Liver (tissue), 9 donors: ENCODE data around the gene NOTCH1. TPM values are rescaled to one million over a fixed set of nuclear protein-coding genes. Genes with fewer than 3 reads are reported as not detected.

Experiments
- DNase-seq: peaks from one replicate; pipeline ENCODE4 v3.0.0-alpha.2; 2017; ENCODE audit warnings: low spot score
- H3K27ac ChIP-seq, 2 donors: one replicate each; pipeline ENCODE4 v1.7.0; 2013; ENCODE audit warnings: inconsistent platforms in 2 of 2, low read length in 2 of 2, control low read depth in 1 of 2, low read depth in 1 of 2, mild to moderate bottlenecking in 1 of 2
- H3K27me3 ChIP-seq, 4 donors: one replicate each; pipeline versions ENCODE4 v1.6.1 to v1.7.0; 2013; ENCODE audit warnings: low read length in 3 of 4, inconsistent platforms in 1 of 4, mild to moderate bottlenecking in 1 of 4, moderate library complexity in 1 of 4; ENCODE audit not compliant: control insufficient read depth in 4 of 4, insufficient read depth in 4 of 4
- H3K36me3 ChIP-seq, 4 donors: one replicate each; pipeline versions ENCODE4 v1.6.1 to v1.7.0; 2013; ENCODE audit warnings: low read length in 3 of 4, mild to moderate bottlenecking in 3 of 4, low read depth in 1 of 4, moderate library complexity in 1 of 4; ENCODE audit not compliant: control insufficient read depth in 4 of 4, insufficient read depth in 3 of 4
- H3K4me1 ChIP-seq, 4 donors: one replicate each; pipeline versions ENCODE4 v1.6.1 to v1.7.0; 2013; ENCODE audit warnings: low read length in 3 of 4, mild to moderate bottlenecking in 3 of 4, moderate library complexity in 1 of 4; ENCODE audit not compliant: control insufficient read depth in 4 of 4, insufficient read depth in 4 of 4
- H3K4me3 ChIP-seq, 3 donors: one replicate each; pipeline versions ENCODE4 v1.6.1 to v1.7.0; 2013; ENCODE audit warnings: low read length in 3 of 3, control low read depth in 1 of 3, low read depth in 1 of 3, mild to moderate bottlenecking in 1 of 3
- H3K9ac ChIP-seq, 2 donors: one replicate each; pipeline ENCODE4 v1.7.0; 2013; ENCODE audit warnings: low read length in 2 of 2, mild to moderate bottlenecking in 2 of 2, moderate library complexity in 2 of 2, control low read depth in 1 of 2, low read depth in 1 of 2
- H3K9me3 ChIP-seq, 4 donors: one replicate each; pipeline versions ENCODE4 v1.6.1 to v1.7.0; 2013; ENCODE audit warnings: low read length in 3 of 4; ENCODE audit not compliant: control insufficient read depth in 4 of 4
- EGR1 ChIP-seq, 2 donors: IDR thresholded peaks; 2 replicates each; pipeline ENCODE4 v1.6.1; 2016 to 2018; ENCODE audit warnings: antibody characterized with exemption in 2 of 2, low read depth in 2 of 2
- FOXA2 ChIP-seq: IDR thresholded peaks from 2 replicates; pipeline ENCODE4 v1.6.1; 2016; ENCODE audit warnings: antibody characterized with exemption
- GABPA ChIP-seq, 2 donors: IDR thresholded peaks in 1 of 2; conservative IDR thresholded peaks in 1 of 2; 2 replicates each; pipeline ENCODE4 v1.6.1; 2016; ENCODE audit warnings: antibody characterized with exemption in 2 of 2, mild to moderate bottlenecking in 1 of 2, moderate library complexity in 1 of 2
- HNF4A ChIP-seq, 2 donors: conservative IDR thresholded peaks; 2 replicates each; pipeline ENCODE4 v1.6.1; 2016; ENCODE audit warnings: antibody characterized with exemption in 2 of 2, mild to moderate bottlenecking in 2 of 2
- HNF4G ChIP-seq: IDR thresholded peaks from 2 replicates; pipeline ENCODE4 v1.6.1; 2016; ENCODE audit warnings: antibody characterized with exemption
- JUND ChIP-seq, 2 donors: IDR thresholded peaks; 2 replicates each; pipeline ENCODE4 v1.6.1; 2016; ENCODE audit warnings: antibody characterized with exemption in 2 of 2
- NR2F2 ChIP-seq: IDR thresholded peaks from 2 replicates; pipeline ENCODE4 v1.6.1; 2016; ENCODE audit warnings: antibody characterized with exemption
- YY1 ChIP-seq: IDR thresholded peaks from 2 replicates; pipeline ENCODE4 v1.6.1; 2016; ENCODE audit warnings: antibody characterized with exemption, mild to moderate bottlenecking
- WGBS: extraction: QIAGEN DNeasy Blood & Tissue Kit; methylation state at CpG from one replicate; pipeline ENCODE4 v1.1.7; 2013; 5-methylcytosine and 5-hydroxymethylcytosine counted together
- polyA plus RNA-seq, 2 donors: library from polyadenylated mRNA; stranded (reverse) in 1 of 2; unstranded in 1 of 2; fragments of 200-250 nt in 1 of 2; fragments of >200 nt in 1 of 2; fragmentation: Nextera tagmentation in 1 of 2; extraction: Ambion mirVana in 1 of 2; gene quantifications; one replicate each; pipeline versions ENCODE4 v1.2.1 to v1.2.3, GENCODE V29; 2013 to 2015
- total RNA-seq, 2 donors: library from RNA; depleted of rRNA; stranded (reverse); fragments of >200 nt; gene quantifications; one replicate each; pipeline ENCODE4 v1.2.3, GENCODE V29; 2014
- TF ChIP-seq, protein P1 (sequence below): IDR thresholded peaks from 2 replicates; pipeline ENCODE4 v1.6.1; 2016; ENCODE audit warnings: antibody characterized with exemption
- TF ChIP-seq, protein P2 (sequence below): IDR thresholded peaks from 2 replicates; pipeline ENCODE4 v1.6.1; 2016; ENCODE audit warnings: antibody characterized with exemption, mild to moderate bottlenecking
- TF ChIP-seq, protein P3 (sequence below): IDR thresholded peaks from 2 replicates; pipeline ENCODE4 v1.6.1; 2016; ENCODE audit warnings: antibody characterized with exemption
- TF ChIP-seq, protein P4 (sequence below): IDR thresholded peaks from 2 replicates; pipeline ENCODE4 v1.6.1; 2016; ENCODE audit warnings: antibody characterized with exemption
- donor health status: healthy.
- donor health status: healthy.
- donor health status: healthy.
- donor health status: healthy.
- donor health status: healthy.

The NOTCH1 gene
- total and polyA plus RNA-seq, 4 donors, result 2.4 to 22.3 (median 8.5) TPM

DNA sequence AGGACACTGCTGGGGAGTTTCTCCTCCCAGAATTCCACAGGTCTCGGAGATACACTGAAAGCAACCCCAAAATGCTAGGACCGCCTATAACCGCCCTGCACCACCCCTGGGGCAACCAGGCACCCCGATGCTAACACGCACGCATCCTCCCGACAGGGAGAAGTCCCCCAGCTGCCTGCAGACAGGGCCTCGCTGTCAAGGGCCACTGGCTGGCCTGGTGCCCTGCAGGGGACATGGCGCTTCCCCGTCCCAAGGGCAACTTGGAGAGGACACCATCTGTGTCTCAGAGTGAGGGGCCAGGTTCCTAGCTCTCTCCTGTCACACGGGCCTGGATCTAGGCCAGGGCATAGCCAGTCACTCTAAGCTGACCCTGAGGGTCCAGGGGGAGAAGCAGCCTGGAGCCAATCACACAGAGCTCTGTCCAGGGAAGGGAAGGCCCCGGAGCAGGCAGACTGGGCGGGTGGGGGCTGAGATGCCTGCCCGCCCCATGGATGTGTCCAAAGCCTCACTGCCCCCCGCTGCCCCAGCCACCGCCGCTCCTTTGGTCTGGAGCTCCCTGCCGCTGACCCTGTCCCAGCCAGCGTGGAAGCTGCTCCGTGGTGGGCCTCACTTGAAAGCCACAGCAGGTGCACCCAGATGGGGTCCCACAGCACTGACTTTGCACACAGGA is 9.7 kb downstream of the NOTCH1 start:
- Histone ChIP-seq H3K27ac (no peak overlapping the region), H3K4me3 (no peak overlapping the region), H3K9me3 (no peaks in the 10 kb centered on the region), H3K9ac (no peak overlapping the region), H3K4me1 (peaks cover 7 to 42% (median 30%) of the 10 kb centered on the region in 4 donors), H3K36me3 (no peaks in the 10 kb centered on the region), H3K27me3 (no peaks in the 10 kb centered on the region)
- DNase-seq, result no peak
- TF ChIP-seq JUND (IDR thresholded peaks at IDR 0.05) (no peak), HNF4G (no peak), FOXA2 (no peak), HNF4A (conservative IDR thresholded peaks at IDR 0.05) (no peak)
- 91% methylated on average over 20 of the region's 20 CpGs for WGBS

DNA sequence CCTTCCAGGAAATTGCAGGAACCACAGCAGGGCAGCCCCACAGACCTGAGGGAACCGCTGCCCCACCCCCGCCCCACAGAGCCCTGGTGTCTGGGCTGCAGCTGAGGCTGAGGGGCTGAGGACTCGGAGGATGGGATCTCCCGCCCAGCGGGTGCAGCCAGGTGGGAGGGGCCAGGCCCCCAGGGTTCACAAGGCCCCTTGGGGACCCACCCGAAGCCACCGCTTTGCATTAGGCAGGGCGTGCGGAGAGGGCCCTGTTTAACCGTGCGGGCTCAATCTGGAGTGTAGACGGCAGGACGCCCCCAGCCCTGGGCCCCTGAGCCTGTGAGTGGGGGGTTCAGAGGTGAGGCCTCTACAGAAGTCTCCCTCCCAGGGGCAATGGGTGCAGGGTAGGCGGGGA is 10.8 kb downstream of the NOTCH1 start:
- WGBS, result 75% methylated on average over 14 of the region's 14 CpGs
- DNase-seq, result no peak
- H3K36me3 ChIP-seq, result no peaks in the 10 kb centered on the region
- no peak overlapping the region for H3K4me3 ChIP-seq
- no peak for TF ChIP-seq FOXA2
- no peak for TF ChIP-seq EGR1 (IDR thresholded peaks at IDR 0.05; ENCODE audit: low read depth in 2 of 2)
- TF ChIP-seq, protein P1, sequence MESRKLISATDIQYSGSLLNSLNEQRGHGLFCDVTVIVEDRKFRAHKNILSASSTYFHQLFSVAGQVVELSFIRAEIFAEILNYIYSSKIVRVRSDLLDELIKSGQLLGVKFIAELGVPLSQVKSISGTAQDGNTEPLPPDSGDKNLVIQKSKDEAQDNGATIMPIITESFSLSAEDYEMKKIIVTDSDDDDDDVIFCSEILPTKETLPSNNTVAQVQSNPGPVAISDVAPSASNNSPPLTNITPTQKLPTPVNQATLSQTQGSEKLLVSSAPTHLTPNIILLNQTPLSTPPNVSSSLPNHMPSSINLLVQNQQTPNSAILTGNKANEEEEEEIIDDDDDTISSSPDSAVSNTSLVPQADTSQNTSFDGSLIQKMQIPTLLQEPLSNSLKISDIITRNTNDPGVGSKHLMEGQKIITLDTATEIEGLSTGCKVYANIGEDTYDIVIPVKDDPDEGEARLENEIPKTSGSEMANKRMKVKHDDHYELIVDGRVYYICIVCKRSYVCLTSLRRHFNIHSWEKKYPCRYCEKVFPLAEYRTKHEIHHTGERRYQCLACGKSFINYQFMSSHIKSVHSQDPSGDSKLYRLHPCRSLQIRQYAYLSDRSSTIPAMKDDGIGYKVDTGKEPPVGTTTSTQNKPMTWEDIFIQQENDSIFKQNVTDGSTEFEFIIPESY, result no peak
- TF ChIP-seq, protein P2, sequence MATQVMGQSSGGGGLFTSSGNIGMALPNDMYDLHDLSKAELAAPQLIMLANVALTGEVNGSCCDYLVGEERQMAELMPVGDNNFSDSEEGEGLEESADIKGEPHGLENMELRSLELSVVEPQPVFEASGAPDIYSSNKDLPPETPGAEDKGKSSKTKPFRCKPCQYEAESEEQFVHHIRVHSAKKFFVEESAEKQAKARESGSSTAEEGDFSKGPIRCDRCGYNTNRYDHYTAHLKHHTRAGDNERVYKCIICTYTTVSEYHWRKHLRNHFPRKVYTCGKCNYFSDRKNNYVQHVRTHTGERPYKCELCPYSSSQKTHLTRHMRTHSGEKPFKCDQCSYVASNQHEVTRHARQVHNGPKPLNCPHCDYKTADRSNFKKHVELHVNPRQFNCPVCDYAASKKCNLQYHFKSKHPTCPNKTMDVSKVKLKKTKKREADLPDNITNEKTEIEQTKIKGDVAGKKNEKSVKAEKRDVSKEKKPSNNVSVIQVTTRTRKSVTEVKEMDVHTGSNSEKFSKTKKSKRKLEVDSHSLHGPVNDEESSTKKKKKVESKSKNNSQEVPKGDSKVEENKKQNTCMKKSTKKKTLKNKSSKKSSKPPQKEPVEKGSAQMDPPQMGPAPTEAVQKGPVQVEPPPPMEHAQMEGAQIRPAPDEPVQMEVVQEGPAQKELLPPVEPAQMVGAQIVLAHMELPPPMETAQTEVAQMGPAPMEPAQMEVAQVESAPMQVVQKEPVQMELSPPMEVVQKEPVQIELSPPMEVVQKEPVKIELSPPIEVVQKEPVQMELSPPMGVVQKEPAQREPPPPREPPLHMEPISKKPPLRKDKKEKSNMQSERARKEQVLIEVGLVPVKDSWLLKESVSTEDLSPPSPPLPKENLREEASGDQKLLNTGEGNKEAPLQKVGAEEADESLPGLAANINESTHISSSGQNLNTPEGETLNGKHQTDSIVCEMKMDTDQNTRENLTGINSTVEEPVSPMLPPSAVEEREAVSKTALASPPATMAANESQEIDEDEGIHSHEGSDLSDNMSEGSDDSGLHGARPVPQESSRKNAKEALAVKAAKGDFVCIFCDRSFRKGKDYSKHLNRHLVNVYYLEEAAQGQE, result no peak
- no peak for TF ChIP-seq GABPA (IDR thresholded peaks at IDR 0.05 in 1 of 2, conservative IDR thresholded peaks at IDR 0.05 in 1 of 2)
- no peak for TF ChIP-seq NR2F2
- TF ChIP-seq YY1, result no peak
- TF ChIP-seq, protein P3, sequence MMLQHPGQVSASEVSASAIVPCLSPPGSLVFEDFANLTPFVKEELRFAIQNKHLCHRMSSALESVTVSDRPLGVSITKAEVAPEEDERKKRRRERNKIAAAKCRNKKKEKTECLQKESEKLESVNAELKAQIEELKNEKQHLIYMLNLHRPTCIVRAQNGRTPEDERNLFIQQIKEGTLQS, result no peak
- TF ChIP-seq HNF4A (conservative IDR thresholded peaks at IDR 0.05), result no peak
- TF ChIP-seq, protein P4, sequence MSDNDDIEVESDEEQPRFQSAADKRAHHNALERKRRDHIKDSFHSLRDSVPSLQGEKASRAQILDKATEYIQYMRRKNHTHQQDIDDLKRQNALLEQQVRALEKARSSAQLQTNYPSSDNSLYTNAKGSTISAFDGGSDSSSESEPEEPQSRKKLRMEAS, result no peak
- peaks cover 10 to 35% (median 26%) of the 10 kb centered on the region in 4 donors for H3K4me1 ChIP-seq
- H3K9me3 ChIP-seq, result no peaks in the 10 kb centered on the region
- H3K9ac ChIP-seq, result no peak overlapping the region
- no peaks in the 10 kb centered on the region for H3K27me3 ChIP-seq
- H3K27ac ChIP-seq, result no peak overlapping the region
